Sigmoid colon (tissue), 7 donors: ENCODE data around the gene BMPER. TPM values are rescaled to one million over a fixed set of nuclear protein-coding genes. Genes with fewer than 3 reads are reported as not detected.

Experiments used
- DNase-seq: peaks from one replicate; pipeline ENCODE4 v3.0.0-alpha.2; 2019
- H3K27ac ChIP-seq, 4 donors: fragments of 200-600 bp; sonication (generic); one replicate each; pipeline ENCODE4 v1.5.1; 2016 to 2019; ENCODE audit warnings: mild to moderate bottlenecking in 1 of 4
- H3K27me3 ChIP-seq, 3 donors: fragments of 200-600 bp; sonication (generic); one replicate each; pipeline ENCODE4 v1.5.1; 2019; ENCODE audit warnings: mild to moderate bottlenecking in 1 of 3
- H3K36me3 ChIP-seq, 4 donors: fragments of 200-600 bp; sonication (generic); one replicate each; pipeline ENCODE4 v1.5.1; 2016 to 2019
- H3K4me1 ChIP-seq, 4 donors: fragments of 200-600 bp; sonication (generic); one replicate each; pipeline ENCODE4 v1.5.1; 2017 to 2019
- H3K4me3 ChIP-seq, 4 donors: fragments of 200-600 bp; sonication (generic); one replicate each; pipeline ENCODE4 v1.5.1; 2017 to 2019; ENCODE audit warnings: mild to moderate bottlenecking in 2 of 4, moderate library complexity in 1 of 4
- H3K9me3 ChIP-seq, 4 donors: fragments of 200-600 bp in 3 of 4; sonication (generic) in 3 of 4; one replicate each; pipeline versions ENCODE4 v1.5.1 to v1.6.1; 2013 to 2019
- EP300 ChIP-seq, 4 donors: sonication (generic); formaldehyde crosslinking; IDR thresholded peaks; one replicate each; pipeline ENCODE4 v1.6.1; 2017; ENCODE audit warnings: antibody characterized with exemption in 4 of 4
- POLR2A ChIP-seq, 2 donors: fragments of 450-650 bp; IDR thresholded peaks; one replicate each; pipeline ENCODE4 v1.6.1; 2016; ENCODE audit warnings: antibody characterized with exemption in 2 of 2, mild to moderate bottlenecking in 2 of 2, moderate library complexity in 2 of 2
- POLR2AphosphoS5 ChIP-seq, 4 donors: sonication (generic); formaldehyde crosslinking; IDR thresholded peaks; one replicate each; pipeline ENCODE4 v1.6.1; 2017; ENCODE audit warnings: antibody characterized with exemption in 4 of 4
- WGBS, 2 donors: extraction: QIAGEN DNeasy Blood & Tissue Kit; methylation state at CpG; one replicate each; pipeline ENCODE4 v1.1.7; 2013; 5-methylcytosine and 5-hydroxymethylcytosine counted together
- intact Hi-C: fragments of 100-400 bp; cut with DNase I; formaldehyde crosslinking; loops from one replicate; pipeline ENCODE4 v1.15.1; 2023
- polyA plus RNA-seq, 3 donors: library from polyadenylated mRNA; stranded (reverse); fragments of 200-250 nt; gene quantifications; one replicate each; pipeline ENCODE4 v1.2.3, GENCODE V29; 2013
- total RNA-seq, 4 donors: library from RNA; depleted of rRNA; stranded (reverse); fragments of >200 nt; gene quantifications; one replicate each; pipeline ENCODE4 v1.1.0, GENCODE V29; 2016
- TF ChIP-seq, protein P1 (sequence below), 4 experiments: fragments of 450-650 bp in 3 of 4; fragments of 200-600 bp in 1 of 4; IDR thresholded peaks; one replicate each; pipeline ENCODE4 v1.5.1; 2016 to 2019; ENCODE audit warnings: antibody characterized with exemption in 4 of 4, mild to moderate bottlenecking in 3 of 4, moderate library complexity in 2 of 4
- donor health status: healthy with polysubstance abuse.
- donor health status: Bipolar disorder and iron deficiency.
- donor health status: healthy.

Gene BMPER
- total and polyA plus RNA-seq, 7 donors, result 0.51 to 3.1 (median 1.6) TPM; not detected in 1

DNA sequence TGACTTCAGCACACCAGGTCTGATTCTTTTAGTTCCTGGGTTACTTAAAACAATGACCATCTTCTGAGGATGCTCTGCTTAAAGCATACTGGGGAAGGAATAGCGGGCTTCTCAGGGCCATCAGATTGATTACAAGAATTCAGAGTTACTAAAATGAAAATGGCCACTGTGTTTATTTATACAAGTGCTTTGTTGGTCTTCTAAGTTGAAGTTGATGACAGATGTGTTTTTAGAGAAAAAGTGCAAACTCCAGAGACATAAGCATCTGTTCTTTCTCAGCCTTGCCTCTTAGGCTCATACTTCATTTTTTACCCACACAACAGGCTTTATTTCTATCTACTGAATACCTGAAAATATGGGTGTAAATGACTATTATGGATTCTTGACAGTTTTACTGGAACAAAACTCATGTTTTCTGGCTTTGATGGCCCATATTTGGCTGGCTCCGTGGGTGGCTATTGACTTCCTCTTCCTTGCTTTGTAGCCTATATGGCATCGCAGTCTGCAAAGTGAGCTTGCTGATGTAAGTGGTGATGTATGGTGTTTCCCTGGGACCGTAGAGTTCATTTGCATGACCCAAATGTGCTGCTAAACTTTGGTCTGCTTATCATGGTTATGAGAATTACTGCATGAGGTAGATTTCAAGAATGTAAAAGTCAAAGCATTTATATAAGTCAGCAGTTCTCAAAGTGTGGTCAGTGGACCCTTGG lies 121.3 kb downstream of the BMPER start:
- Histone ChIP-seq H3K4me1 (peaks cover 0 to 16% (median 5%) of the 10 kb centered on the region in 4 donors), H3K9me3 (no peaks in the 10 kb centered on the region), H3K36me3 (no peaks in the 10 kb centered on the region), H3K4me3 (no peak overlapping the region), H3K27me3 (no peaks in the 10 kb centered on the region), H3K27ac (no peak overlapping the region)
- TF ChIP-seq POLR2AphosphoS5 (IDR thresholded peaks at IDR 0.05) (no peak), POLR2A (IDR thresholded peaks at IDR 0.05) (no peak), EP300 (IDR thresholded peaks at IDR 0.05) (no peak)
- TF ChIP-seq, protein P1, sequence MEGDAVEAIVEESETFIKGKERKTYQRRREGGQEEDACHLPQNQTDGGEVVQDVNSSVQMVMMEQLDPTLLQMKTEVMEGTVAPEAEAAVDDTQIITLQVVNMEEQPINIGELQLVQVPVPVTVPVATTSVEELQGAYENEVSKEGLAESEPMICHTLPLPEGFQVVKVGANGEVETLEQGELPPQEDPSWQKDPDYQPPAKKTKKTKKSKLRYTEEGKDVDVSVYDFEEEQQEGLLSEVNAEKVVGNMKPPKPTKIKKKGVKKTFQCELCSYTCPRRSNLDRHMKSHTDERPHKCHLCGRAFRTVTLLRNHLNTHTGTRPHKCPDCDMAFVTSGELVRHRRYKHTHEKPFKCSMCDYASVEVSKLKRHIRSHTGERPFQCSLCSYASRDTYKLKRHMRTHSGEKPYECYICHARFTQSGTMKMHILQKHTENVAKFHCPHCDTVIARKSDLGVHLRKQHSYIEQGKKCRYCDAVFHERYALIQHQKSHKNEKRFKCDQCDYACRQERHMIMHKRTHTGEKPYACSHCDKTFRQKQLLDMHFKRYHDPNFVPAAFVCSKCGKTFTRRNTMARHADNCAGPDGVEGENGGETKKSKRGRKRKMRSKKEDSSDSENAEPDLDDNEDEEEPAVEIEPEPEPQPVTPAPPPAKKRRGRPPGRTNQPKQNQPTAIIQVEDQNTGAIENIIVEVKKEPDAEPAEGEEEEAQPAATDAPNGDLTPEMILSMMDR (IDR thresholded peaks at IDR 0.05), result no peak
- intact Hi-C loops, result no loop called here
- no peak for DNase-seq
- WGBS, 2 donors, result 64 to 82% methylated on average over 4 of the region's 4 CpGs

GRCh38 chr7:34031156-34031555 lies 125.8 kb downstream of the BMPER start:
- intact Hi-C loops, result no loop called here
- H3K4me1 ChIP-seq, result no peaks in the 10 kb centered on the region
- H3K9me3 ChIP-seq, result no peaks in the 10 kb centered on the region
- no peak for DNase-seq
- no peaks in the 10 kb centered on the region for H3K36me3 ChIP-seq
- H3K4me3 ChIP-seq, result no peak overlapping the region
- TF ChIP-seq EP300 (IDR thresholded peaks at IDR 0.05) (no peak), POLR2A (IDR thresholded peaks at IDR 0.05) (no peak), POLR2AphosphoS5 (IDR thresholded peaks at IDR 0.05) (no peak)
- TF ChIP-seq, protein P1 (IDR thresholded peaks at IDR 0.05), result no peak
- H3K27me3 ChIP-seq, result no peaks in the 10 kb centered on the region
- WGBS, 2 donors, result 90 to 96% methylated on average over 2 of the region's 2 CpGs
- no peak overlapping the region for H3K27ac ChIP-seq

- no peaks in the 10 kb centered on the region for H3K9me3 ChIP-seq
- no peak overlapping the region for H3K27ac ChIP-seq
- TF ChIP-seq, protein P1 (IDR thresholded peaks at IDR 0.05), result no peak
- no peak for TF ChIP-seq POLR2AphosphoS5 (IDR thresholded peaks at IDR 0.05)
- TF ChIP-seq POLR2A (IDR thresholded peaks at IDR 0.05), result no peak
- TF ChIP-seq EP300 (IDR thresholded peaks at IDR 0.05), result no peak
- no peaks in the 10 kb centered on the region for H3K36me3 ChIP-seq
- H3K4me3 ChIP-seq, result no peak overlapping the region
- peaks cover 0 to 14% (median 2%) of the 10 kb centered on the region in 4 donors for H3K4me1 ChIP-seq
- WGBS, 2 donors, result 81 to 95% methylated on average over 1 of the region's 1 CpG
- DNase-seq, result no peak
- intact Hi-C loops, result no loop called here
- H3K27me3 ChIP-seq, result no peaks in the 10 kb centered on the region
Observed at GRCh38 chr7:34034728-34035127, 129.4 kb downstream of the BMPER start.

DNA sequence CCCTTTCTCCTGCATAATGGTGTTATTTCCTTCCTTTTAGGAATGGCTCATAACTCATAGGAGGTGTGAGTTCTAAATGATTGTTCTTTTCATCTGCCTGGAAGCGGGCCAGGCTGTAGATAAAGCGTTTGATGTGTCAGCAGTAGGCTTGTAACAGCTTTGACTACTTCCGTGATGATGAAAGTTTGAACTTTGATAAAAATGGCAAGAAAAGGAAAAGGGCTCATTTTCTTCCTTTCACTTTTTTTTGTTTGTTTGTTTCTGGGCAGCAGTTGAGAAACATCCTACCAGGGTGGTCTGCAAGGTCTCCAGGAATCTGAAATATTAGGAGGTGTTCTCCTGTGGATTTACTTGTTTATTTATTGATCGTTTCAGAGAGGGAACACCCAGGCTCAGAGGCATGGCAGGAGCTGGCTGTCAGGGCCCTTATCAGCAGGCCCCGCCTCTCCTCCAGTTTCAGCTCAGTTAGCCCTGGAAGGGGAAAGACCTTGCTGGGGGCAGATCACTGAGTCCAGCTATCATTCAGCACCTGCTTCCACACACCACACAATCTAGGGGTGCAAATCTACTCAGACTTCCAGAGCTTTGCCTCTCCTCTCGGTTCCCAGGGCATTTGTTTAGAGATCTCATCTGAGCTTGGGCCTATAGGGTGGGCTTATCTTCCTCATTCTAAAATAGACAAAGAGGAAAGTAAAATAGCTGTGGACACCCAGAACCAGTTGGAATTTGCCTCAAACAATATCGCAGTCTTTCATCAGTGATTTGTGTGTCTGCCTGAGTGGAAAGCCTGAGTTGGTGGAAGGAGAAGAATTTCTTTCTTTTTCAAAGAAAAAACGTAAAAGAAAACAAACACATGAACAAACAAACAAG lies 130.9 kb downstream of the BMPER start:
- Histone ChIP-seq H3K27me3 (no peaks in the 10 kb centered on the region), H3K4me3 (no peak overlapping the region), H3K9me3 (no peaks in the 10 kb centered on the region), H3K36me3 (no peaks in the 10 kb centered on the region), H3K27ac (no peak overlapping the region), H3K4me1 (peaks cover 0 to 14% (median 2%) of the 10 kb centered on the region in 4 donors)
- WGBS, 2 donors, result 13 to 49% methylated on average over 8 of the region's 8 CpGs
- no peak for TF ChIP-seq EP300 (IDR thresholded peaks at IDR 0.05)
- TF ChIP-seq, protein P1 (IDR thresholded peaks at IDR 0.05), result no peak
- TF ChIP-seq POLR2AphosphoS5 (IDR thresholded peaks at IDR 0.05), result no peak
- no peak for TF ChIP-seq POLR2A (IDR thresholded peaks at IDR 0.05)
- no peak for DNase-seq
- intact Hi-C loops, result no loop called here
